GM12892 (cell line): ENCODE measurements around the gene CDK8. TPM values are rescaled to one million over a fixed set of nuclear protein-coding genes. Genes with fewer than 3 reads are reported as not detected.

Source experiments
- DNase-seq: peaks from one replicate; pipeline ENCODE4 v3.0.0; 2011; ENCODE audit not compliant: insufficient read length
- FAIRE-seq: peaks from 2 replicates; lab custom pipeline; 2011; peaks lifted over from hg19 to GRCh38; lab: Jason Lieb, UNC
- POLR2A ChIP-seq: IDR thresholded peaks from 2 replicates; pipeline ENCODE4 v1.6.1; 2011; ENCODE audit warnings: low read depth, low read length, control low read depth
- POLR2AphosphoS5 ChIP-seq: IDR thresholded peaks from 2 replicates; pipeline ENCODE4 v1.6.1; 2011; ENCODE audit warnings: low read depth, low read length, control low read depth
- TAF1 ChIP-seq: IDR thresholded peaks from 2 replicates; pipeline ENCODE4 v1.6.1; 2011; ENCODE audit warnings: low read depth, mild to moderate bottlenecking, control low read depth, low read length, borderline replicate concordance
- polyA plus RNA-seq: library from polyadenylated mRNA; unstranded; fragments of >200 nt; gene quantifications from one replicate; pipeline ENCODE4 v1.2.1, GENCODE V29; 2012; ENCODE audit warnings: missing spikeins, inconsistent platforms; ENCODE audit not compliant: missing spikeins

CDK8 gene
- polyA plus RNA-seq = 14.1 TPM

DNA sequence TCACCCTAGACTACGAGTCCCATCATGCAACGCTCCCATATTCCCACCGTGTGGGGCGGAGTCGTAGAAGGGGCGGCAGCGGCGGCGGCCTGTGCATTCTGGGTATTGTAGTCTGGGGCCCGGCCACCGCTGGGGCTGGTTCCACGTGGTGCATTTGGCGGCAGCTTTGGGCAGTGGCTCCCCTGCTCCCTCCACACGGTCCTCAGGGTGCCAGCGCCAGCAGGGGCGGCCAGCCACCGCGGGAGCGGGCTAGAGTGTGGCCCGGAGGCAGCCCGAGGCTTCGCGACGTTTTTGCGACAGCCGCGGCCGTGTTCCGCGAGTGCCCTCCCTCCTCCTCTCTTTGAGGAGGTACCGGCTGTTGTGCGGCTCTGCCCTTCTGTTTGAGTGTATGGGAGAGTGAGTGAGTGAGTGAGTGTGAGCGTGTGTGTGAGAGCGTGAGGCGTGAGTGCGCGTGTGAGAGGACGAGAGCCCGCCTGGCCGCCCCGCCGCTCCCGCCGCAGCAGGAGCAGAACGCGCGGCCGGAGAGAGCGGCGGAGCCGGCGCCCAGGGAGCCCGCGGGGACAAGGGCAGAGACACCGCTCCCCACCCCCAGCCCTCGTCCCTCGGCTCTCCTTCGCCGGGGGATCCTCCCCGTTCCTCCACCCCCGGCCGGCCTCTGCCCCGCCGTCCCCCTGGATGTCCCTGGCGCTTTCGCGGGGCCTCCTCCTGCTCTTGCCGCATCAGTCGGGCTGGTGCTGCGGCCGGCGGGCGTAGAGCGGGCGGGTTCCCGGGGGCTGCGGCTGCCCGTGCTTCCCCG lies at the start of gene CDK8:
CDK8 (plus strand) TSS at position 343 of the 796 bp plus-strand sequence. CDS start 513 bp downstream, outside the sequence.
- FAIRE-seq (peak; percentile 96), DNase-seq (peak; percentile 60)
- TF ChIP-seq TAF1 (peak; percentile 70; the same call in 1 of the 2 replicates), POLR2A (peak; percentile 79), POLR2AphosphoS5 (peak; percentile 67)

DNA sequence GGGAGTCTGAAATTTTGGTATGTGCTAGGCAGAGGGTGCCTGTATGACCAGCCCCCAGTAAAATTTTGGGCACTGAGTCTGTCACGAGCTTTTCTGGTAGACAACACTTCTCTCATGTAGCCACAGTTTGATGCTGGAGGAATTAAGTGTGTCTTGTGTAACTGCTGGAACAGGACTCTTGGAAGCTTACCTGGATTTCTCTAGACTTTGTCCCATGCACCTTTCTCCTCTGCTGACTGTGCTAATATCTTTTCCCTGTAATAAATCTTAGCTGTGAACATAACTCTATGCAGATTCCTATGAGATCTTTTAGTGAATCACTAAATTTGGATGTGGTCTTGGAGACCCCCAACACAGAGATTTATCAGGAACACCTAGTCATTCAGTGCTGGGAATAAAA lies 45.6 kb upstream of the CDK8 start:
- DNase-seq = no peak
- no peak for FAIRE-seq
- no peak for TF ChIP-seq POLR2A
- no peak for TF ChIP-seq POLR2AphosphoS5
- TF ChIP-seq TAF1 = no peak

DNA sequence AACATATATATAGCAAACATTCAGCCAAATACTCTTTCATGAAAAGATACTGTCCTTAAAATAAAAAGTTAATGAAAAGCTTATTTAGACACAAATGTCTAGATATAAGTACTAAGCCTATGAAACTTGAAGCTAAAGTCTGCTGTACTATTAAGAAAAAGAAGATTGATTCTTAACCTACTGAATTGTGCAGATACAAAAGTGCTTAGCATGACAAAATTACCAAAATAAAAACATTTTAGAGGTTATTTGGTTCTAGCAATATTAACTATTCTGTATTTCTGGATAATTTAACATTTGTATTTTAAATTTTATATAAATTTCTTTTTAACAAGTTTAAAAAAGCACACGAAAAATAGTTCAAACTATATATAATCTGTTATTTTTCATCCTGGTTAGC lies 40.6 kb upstream of the CDK8 start:
- DNase-seq (no peak), FAIRE-seq (no peak)
- TF ChIP-seq POLR2A = no peak
- no peak for TF ChIP-seq TAF1
- no peak for TF ChIP-seq POLR2AphosphoS5

DNA sequence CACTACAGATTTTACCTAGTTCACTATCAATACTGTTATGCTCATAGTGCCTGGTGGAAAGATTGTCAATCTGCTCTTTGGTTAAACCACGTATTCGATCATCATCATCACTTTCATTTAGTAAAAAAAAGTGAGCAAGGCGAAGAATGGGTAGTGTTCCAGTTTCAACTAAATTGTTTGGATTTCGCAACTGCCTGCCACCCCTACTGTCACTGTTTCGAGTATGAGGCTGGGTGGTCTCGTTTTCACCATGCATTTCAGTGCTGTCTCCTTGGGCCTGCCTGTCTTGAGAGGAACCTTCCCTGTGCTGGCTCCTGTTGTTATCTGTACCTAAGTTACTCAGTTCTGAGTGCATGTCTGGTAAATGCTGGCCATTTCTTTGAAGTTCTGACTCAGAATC lies 39.9 kb upstream of the CDK8 start:
- FAIRE-seq (no peak), DNase-seq (no peak)
- TF ChIP-seq POLR2A (0 out of 2 replicates have a peak, but pooled peaks have one; percentile 24), TAF1 (no peak)

DNA sequence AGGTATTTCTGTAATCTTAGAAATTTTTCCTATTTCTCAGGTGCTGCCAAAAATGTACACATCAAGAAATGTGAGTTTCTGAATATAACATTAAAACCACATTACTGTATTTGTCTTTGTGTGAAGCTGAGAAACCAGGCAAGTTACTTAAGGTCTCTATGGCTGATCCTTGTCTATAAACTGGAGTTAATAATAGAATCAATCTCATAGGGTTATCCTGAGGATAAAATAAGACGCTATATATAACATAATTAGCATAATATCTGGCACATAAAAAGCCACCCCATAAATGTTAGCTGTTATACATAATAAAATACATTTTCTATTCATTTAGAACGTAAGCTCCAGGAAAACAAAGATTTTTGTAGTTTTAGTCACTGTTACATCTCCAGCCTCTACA lies 37.9 kb upstream of the CDK8 start:
- TF ChIP-seq TAF1 = no peak
- TF ChIP-seq POLR2AphosphoS5 = no peak
- no peak for TF ChIP-seq POLR2A
- FAIRE-seq = no peak
- no peak for DNase-seq

DNA sequence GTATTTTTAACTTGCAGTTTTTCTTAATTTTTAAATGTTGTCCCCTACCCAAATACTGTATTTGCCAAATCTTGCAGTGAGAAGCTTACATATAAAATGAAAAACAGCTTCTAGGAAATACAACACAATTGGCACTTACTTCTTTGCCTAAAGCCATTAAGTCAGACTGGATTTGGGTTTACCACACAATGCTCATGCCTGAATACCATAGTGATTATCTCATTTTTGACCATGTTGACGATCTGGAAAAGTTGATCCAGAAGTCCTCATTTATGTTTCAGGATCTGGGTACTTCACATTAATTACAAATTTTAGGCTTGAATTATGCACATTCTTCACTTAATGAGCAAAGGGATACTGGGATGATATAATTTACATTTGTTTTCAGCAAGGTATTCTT lies 34.2 kb upstream of the CDK8 start:
- DNase-seq = no peak
- FAIRE-seq = no peak
- TF ChIP-seq POLR2AphosphoS5 (no peak), TAF1 (no peak), POLR2A (no peak)

DNA sequence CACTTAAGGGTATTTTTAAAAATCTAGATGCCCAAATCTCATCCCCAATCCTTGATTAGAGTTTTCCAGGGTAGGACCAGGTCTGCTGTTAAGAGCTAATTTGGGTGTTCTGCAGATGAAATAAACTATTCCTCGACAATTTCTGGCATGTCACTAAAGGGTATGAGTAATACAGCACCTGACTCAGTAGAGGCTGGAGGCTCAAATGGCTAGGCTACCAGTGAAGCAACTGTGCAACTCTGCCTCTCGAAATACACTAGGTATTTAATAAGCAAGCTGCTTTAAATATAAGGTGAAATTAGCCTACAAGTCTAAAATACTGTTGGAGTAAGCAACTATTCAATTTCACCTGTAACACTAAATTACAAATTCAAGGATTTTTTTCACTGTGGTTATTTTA lies 33.4 kb upstream of the CDK8 start:
- DNase-seq (no peak), FAIRE-seq (no peak)
- TF ChIP-seq POLR2AphosphoS5 (no peak), TAF1 (no peak), POLR2A (no peak)

DNA sequence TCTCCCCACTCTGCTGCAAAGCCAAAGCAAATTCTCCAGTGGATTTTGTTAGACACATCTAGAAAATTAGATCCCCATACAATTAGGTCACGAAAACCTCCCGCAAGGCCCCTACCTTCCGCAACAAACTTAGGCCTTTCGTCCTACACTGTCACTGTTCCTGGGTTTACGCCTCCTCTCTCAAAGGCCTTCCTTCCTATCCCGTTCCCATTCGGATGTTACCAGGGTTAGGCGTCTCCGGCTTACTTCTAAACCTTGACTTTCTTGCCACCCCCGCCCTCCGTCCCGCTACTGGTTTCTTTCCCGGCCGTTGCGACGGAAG lies 32.6 kb upstream of the CDK8 start:
- DNase-seq = no peak

DNA sequence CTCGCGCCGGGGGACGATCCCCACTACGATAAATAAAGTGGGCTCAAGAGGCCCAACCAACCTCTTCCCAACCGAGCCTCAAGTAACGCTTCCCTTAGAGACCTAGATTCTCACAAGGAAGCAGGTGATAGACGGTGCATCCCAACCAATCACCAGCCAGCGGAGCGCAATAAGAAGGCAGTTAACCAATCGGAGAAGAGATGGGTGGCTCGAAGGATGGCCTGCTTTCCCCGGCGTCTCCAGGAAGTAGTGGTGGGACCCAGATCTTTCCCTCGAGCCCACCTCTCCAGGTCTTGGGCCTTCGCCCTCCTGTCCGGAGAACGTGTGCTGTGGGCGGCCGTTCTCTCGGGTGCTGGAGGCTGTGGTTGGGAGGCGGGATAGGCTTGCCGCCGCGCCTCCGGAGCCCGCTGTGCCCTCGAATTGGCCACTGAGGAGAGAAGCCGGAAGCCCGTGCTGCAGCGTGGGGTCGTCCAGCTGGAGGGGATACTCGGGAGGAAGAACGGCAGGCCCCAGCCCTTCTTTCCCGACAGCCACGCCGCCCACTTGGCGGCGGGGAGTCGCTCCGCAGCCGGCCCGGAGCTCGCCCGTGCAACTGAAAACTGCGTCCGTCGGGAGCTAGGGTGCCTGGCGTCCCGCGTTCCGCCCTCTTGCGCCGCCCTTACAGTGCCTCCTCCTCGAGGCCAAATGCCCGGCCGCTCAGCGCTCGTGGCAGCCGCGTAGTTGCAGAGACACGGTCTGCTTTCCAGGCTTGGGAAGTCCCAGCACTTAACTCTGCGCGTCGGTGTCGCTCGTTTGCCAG lies 32.0 kb upstream of the CDK8 start, which contains the start of gene RNF6:
RNF6 (minus strand) TSS at position 594 of the 799 bp plus-strand sequence. CDS start 2,665 bp downstream, outside the sequence.
- TF ChIP-seq POLR2A (peak; percentile 91), TAF1 (peak; percentile 97), POLR2AphosphoS5 (peak; percentile 89)
- peak; percentile 86 for DNase-seq
- FAIRE-seq = peak; percentile 96

More for the DNA sequence above, 32.6 kb upstream of the CDK8 start:
- no peak for TF ChIP-seq POLR2AphosphoS5
- TF ChIP-seq POLR2A = no peak
- TF ChIP-seq TAF1 = no peak
- no peak for FAIRE-seq

DNA sequence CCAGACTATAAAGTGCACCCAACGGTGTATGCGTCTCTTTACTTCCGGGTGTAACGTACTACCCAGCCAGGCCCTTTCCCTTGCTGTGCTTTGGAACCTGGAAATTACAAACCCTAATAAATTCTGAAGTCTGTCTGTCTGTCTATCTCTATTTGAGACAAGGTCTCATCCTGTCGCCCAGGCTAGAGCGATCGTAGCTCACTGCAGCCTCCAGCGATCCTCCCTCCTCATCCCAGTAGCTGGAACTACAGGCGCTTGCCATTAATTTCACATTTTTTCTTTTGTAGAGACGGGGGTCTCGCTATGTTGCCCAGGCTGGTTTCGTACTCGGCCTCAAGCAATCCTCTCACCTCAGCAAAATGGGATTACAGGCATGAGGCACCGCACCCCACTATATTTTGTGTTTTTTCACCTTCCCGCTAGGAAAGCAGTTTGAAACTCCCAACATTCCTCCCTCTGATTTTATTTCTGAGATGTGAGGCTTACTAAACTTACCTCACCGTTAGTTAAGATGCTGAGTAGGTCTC lies 31.3 kb upstream of the CDK8 start:
- TF ChIP-seq POLR2A = no peak
- no peak for TF ChIP-seq POLR2AphosphoS5
- TF ChIP-seq TAF1 = no peak
- DNase-seq = no peak
- no peak for FAIRE-seq

DNA sequence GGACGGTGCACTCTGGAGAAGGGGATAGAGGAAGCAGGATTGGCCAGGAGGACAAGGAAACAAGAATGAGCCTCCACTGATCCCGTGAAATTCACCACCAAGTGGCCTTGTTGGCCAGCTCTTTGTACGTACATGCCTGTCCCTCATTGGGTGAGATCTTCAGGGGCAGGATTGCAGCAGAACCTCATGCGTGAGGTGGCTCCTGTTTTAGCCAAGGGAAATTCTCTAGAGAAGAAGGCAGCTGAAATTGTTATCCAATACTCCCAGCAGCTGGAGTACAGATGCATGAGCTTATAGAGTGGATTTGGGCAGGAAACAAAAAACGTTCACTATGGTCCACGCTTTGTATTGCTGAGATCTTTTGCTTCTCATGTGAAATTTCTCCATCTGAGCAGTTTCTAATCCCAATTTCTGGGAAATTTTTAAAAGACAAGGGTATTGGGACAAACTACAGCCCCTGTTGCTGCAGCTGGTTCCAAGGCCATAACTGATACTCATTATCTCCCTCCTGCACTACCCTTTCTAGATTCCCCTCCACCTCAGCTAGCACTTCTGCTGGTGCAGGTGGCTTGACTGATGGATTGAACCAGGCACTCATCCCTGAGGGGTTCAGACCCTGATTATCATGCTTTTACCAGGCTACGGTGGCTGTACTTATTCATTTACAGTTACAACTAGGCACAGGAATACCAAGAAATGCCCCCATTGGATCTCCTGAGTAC lies 27.9 kb upstream of the CDK8 start:
- DNase-seq (no peak), FAIRE-seq (no peak)
- TF ChIP-seq POLR2AphosphoS5 = no peak
- TF ChIP-seq TAF1 = no peak
- TF ChIP-seq POLR2A = no peak
